DND-41 (cell line): ENCODE data around the gene PHTF1.

Experiments used
- ATAC-seq: fragments of 200-7000 bp; cut with Tn5 transposase; 3 replicates; pipeline ENCODE4 v1.9.1; 2021; ENCODE audit warnings: low read depth; ENCODE audit not compliant: insufficient read depth
- DNase-seq: peaks from one replicate; pipeline ENCODE4 v3.0.0-alpha.2; 2020
- H2AFZ ChIP-seq: 2 replicates; pipeline ENCODE4 v1.6.0; 2012; ENCODE audit warnings: low read depth, low read length
- H3K27ac ChIP-seq: 2 replicates; pipeline ENCODE4 v1.5.1; 2012; ENCODE audit warnings: low read length, inconsistent platforms
- H3K27me3 ChIP-seq: fragments of 200-600 bp; sonication (generic); 2 replicates; pipeline ENCODE4 v1.6.0; 2012; ENCODE audit warnings: low read length, mild to moderate bottlenecking, inconsistent platforms; ENCODE audit not compliant: insufficient read depth, poor library complexity
- H3K36me3 ChIP-seq: 2 replicates; pipeline ENCODE4 v1.5.1; 2012; ENCODE audit warnings: low read length, inconsistent platforms; ENCODE audit not compliant: insufficient read depth
- H3K4me1 ChIP-seq: 2 replicates; pipeline ENCODE4 v1.5.1; 2012; ENCODE audit warnings: mild to moderate bottlenecking, low read length; ENCODE audit not compliant: insufficient read depth
- H3K4me2 ChIP-seq: 2 replicates; pipeline ENCODE4 v1.6.0; 2012; ENCODE audit warnings: mild to moderate bottlenecking, moderate library complexity, low read length, inconsistent platforms; ENCODE audit not compliant: insufficient read depth
- H3K4me3 ChIP-seq, 2 experiments: fragments of 200-600 bp in 1 of 2; shearing (Covaris generic) in 1 of 2; 2 replicates each; pipeline ENCODE4 v1.5.1; 2012 to 2016; ENCODE audit warnings: inconsistent platforms in 2 of 2, low read length in 2 of 2, mild to moderate bottlenecking in 2 of 2, low read depth in 1 of 2, moderate library complexity in 1 of 2
- H3K79me2 ChIP-seq: 2 replicates; pipeline ENCODE4 v1.6.0; 2012; ENCODE audit warnings: low read length, inconsistent platforms; ENCODE audit not compliant: insufficient read depth
- H3K9ac ChIP-seq: 2 replicates; pipeline ENCODE4 v1.6.0; 2012; ENCODE audit warnings: low read depth, mild to moderate bottlenecking, inconsistent platforms, low read length, moderate library complexity
- H3K9me3 ChIP-seq: 2 replicates; pipeline ENCODE4 v1.5.1; 2012; ENCODE audit warnings: low read length, moderate library complexity, mild to moderate bottlenecking, inconsistent platforms; ENCODE audit not compliant: insufficient read depth, severe bottlenecking
- H4K20me1 ChIP-seq: 2 replicates; pipeline ENCODE4 v1.6.0; 2012; ENCODE audit warnings: low read length; ENCODE audit not compliant: insufficient read depth
- EZH2 ChIP-seq: IDR thresholded peaks from 3 replicates; pipeline ENCODE4 v1.6.1; 2012; ENCODE audit warnings: borderline replicate concordance, low read depth, mild to moderate bottlenecking, moderate library complexity, low read length, inconsistent platforms; ENCODE audit not compliant: severe bottlenecking
- TF ChIP-seq, protein P1 (sequence below): IDR thresholded peaks from 2 replicates; pipeline ENCODE4 v1.5.1; 2012; ENCODE audit warnings: borderline replicate concordance, low read length, moderate library complexity, mild to moderate bottlenecking; ENCODE audit not compliant: poor library complexity, severe bottlenecking; ENCODE audit errors: extremely low read depth

The PHTF1 gene

GRCh38 chr1:113792471-113792870, 33.2 kb upstream of the PHTF1 start:
- DNase-seq (peak; percentile 40), ATAC-seq (peak; percentile 88)
- peaks cover 8% of the 10 kb centered on the region; the same call in 1 of the 2 replicates for H3K4me1 ChIP-seq
- H3K4me3 ChIP-seq: no peak overlapping the region
- no peak overlapping the region for H3K4me2 ChIP-seq
- no peak for TF ChIP-seq EZH2
- TF ChIP-seq, protein P1, sequence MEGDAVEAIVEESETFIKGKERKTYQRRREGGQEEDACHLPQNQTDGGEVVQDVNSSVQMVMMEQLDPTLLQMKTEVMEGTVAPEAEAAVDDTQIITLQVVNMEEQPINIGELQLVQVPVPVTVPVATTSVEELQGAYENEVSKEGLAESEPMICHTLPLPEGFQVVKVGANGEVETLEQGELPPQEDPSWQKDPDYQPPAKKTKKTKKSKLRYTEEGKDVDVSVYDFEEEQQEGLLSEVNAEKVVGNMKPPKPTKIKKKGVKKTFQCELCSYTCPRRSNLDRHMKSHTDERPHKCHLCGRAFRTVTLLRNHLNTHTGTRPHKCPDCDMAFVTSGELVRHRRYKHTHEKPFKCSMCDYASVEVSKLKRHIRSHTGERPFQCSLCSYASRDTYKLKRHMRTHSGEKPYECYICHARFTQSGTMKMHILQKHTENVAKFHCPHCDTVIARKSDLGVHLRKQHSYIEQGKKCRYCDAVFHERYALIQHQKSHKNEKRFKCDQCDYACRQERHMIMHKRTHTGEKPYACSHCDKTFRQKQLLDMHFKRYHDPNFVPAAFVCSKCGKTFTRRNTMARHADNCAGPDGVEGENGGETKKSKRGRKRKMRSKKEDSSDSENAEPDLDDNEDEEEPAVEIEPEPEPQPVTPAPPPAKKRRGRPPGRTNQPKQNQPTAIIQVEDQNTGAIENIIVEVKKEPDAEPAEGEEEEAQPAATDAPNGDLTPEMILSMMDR: no peak
- H4K20me1 ChIP-seq: peaks cover 20% of the 10 kb centered on the region
- H3K79me2 ChIP-seq: peaks cover 98% of the 10 kb centered on the region
- H2AFZ ChIP-seq: no peak overlapping the region
- peaks cover 65% of the 10 kb centered on the region for H3K36me3 ChIP-seq
- no peaks in the 10 kb centered on the region for H3K9me3 ChIP-seq
- no peaks in the 10 kb centered on the region for H3K27me3 ChIP-seq
- H3K9ac ChIP-seq: no peak overlapping the region
- no peak overlapping the region for H3K27ac ChIP-seq

- no peak overlapping the region for H3K4me2 ChIP-seq
- ATAC-seq (no peak), DNase-seq (no peak)
- no peak overlapping the region for H3K9ac ChIP-seq
- H3K9me3 ChIP-seq: no peaks in the 10 kb centered on the region
- no peak overlapping the region for H3K4me3 ChIP-seq
- TF ChIP-seq, protein P1: no peak
- no peak for TF ChIP-seq EZH2
- peaks cover 43% of the 10 kb centered on the region for H3K4me1 ChIP-seq
- peaks cover 94% of the 10 kb centered on the region for H3K79me2 ChIP-seq
- peaks cover 36% of the 10 kb centered on the region for H3K36me3 ChIP-seq
- H2AFZ ChIP-seq: no peak overlapping the region
- H3K27ac ChIP-seq: no peak overlapping the region
- peaks cover 25% of the 10 kb centered on the region for H4K20me1 ChIP-seq
- no peaks in the 10 kb centered on the region for H3K27me3 ChIP-seq
Observed at GRCh38 chr1:113788802-113789201, 29.5 kb upstream of the PHTF1 start.

DNA sequence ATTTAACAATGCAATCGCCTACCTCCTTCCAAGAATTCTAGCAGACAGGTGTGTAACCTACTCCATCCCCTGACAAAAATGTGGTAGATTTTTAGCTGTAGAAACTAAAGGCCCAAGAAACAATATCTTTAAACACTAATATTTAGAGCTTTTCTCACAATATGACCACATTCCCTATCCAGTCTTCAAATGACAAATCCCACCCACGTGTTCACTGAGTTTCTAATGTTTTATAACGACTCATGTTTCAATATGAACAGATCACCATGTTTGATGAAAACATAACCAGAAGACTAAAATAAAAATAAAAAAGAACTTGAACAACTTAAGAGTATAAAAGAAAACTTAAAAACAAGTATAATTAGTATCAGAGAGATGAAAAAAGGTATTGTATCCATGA, 28.4 kb upstream of the PHTF1 start:
- no peak for ATAC-seq
- peaks cover 29% of the 10 kb centered on the region for H3K36me3 ChIP-seq
- H3K9ac ChIP-seq: no peak overlapping the region
- peaks cover 90% of the 10 kb centered on the region for H3K79me2 ChIP-seq
- peak overlapping the region; percentile 19; the same call in 1 of the 2 replicates for H3K27ac ChIP-seq
- TF ChIP-seq, protein P1: no peak
- no peak for TF ChIP-seq EZH2
- no peak for DNase-seq
- H3K9me3 ChIP-seq: no peaks in the 10 kb centered on the region
- H3K27me3 ChIP-seq: no peaks in the 10 kb centered on the region
- H3K4me3 ChIP-seq: no peak overlapping the region
- peaks cover 53% of the 10 kb centered on the region for H3K4me1 ChIP-seq
- H3K4me2 ChIP-seq: no peak overlapping the region
- H2AFZ ChIP-seq: no peak overlapping the region
- peaks cover 24% of the 10 kb centered on the region for H4K20me1 ChIP-seq

DNA sequence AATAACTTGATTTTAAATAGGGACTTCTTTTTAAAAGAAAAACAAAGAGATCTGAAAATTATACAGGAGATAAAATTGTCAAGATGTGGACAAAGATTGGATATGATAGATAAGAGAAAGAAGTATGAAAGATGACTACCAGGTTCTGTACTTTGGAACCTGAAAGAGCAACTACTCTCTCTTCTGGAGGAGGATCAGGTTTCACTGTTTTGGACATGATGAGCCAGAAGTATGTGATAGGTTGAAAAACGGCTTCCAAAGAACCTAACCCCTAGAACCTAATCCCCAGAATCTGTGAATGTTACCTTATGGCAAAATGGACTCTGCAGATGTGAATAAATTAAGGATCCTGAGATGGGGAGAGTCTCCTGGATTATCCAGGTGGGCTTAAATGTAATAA, 26.8 kb upstream of the PHTF1 start:
- peaks cover 91% of the 10 kb centered on the region for H3K79me2 ChIP-seq
- no peak overlapping the region for H3K9ac ChIP-seq
- DNase-seq (no peak), ATAC-seq (no peak)
- H4K20me1 ChIP-seq: peaks cover 21% of the 10 kb centered on the region
- TF ChIP-seq, protein P1: no peak
- no peak for TF ChIP-seq EZH2
- H3K9me3 ChIP-seq: no peaks in the 10 kb centered on the region
- peaks cover 23% of the 10 kb centered on the region for H3K36me3 ChIP-seq
- H3K4me3 ChIP-seq: no peak overlapping the region
- H2AFZ ChIP-seq: no peak overlapping the region
- no peaks in the 10 kb centered on the region for H3K27me3 ChIP-seq
- peaks cover 65% of the 10 kb centered on the region for H3K4me1 ChIP-seq
- no peak overlapping the region; the same call in 1 of the 2 replicates for H3K27ac ChIP-seq
- H3K4me2 ChIP-seq: no peak overlapping the region
